ENCODE results near the gene CRACR2A.

GRCh38 chr12:3668479-3669165, 84.3 kb downstream of the CRACR2A start:
- TF ChIP-seq CTCF (IDR thresholded peaks at IDR 0.05), result no peak
- no peak for TF ChIP-seq POLR2A (IDR thresholded peaks at IDR 0.05)
